Retina (tissue), 1 donor: ENCODE data around the gene CDH1.
"Not testable (repeated sequence)": the region's sequence is repeated elsewhere in the genome, so short reads cannot be mapped to it uniquely, and the experiment has no call there.

Experiments used
- DNase-seq: peaks from one replicate; pipeline ENCODE4 v3.0.0-alpha.2; 2016

The CDH1 gene

DNA sequence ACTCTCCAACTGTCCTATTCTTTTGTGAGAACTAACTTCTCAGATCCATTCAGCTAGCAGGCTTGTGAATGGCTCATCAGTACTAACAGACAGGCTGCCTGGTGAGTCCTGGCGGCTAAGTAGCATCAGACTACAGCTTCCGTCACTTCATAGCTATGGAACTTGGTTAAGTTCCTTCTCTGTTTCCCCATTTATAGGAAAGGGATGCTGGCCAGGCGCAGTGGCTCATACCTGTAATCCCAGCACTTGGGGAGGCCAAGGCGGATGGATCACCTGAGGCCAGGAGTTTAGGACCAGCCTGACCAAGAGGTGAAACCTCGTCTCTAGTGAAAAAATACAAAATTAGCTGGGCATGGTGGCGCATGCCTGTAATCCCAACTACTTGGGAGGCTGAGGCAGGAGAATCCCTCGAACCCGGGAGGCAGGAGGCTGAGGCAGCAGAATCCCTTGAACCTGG, 56.3 kb downstream of the CDH1 start:
- no peak for DNase-seq

GRCh38 chr16:68798398-68798797, 61.3 kb downstream of the CDH1 start:
- DNase-seq = no peak

DNA sequence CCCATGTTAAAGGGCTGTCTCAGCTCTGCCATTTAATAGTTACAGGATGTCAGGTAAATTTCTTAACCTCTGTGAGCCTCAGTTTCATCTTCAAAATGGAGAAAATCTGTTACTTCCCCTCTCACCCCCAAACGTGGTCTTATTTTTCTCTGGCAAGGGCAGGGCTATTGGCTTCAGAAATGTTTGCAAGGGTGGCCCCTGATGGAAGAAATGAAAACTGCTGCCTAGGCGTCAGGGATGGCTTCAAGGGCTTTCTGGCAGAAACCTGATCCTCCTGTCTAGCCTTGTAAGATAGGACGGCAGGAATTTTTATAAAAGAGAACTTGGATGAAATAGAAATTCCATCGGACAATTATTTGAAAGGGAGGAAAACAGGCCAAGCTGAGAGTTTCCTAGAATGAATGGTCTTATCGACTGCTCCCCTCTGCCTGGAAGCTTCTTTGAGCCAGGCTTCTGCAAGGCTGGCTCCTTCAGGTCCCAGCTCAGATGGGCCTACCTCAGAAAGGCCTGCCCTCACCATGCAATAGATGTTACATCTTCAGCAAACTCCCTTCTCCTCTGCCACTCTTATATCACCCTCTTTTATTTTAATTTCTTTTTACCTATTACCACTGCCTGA, 63.3 kb downstream of the CDH1 start:
- DNase-seq = peak; percentile 77

DNA sequence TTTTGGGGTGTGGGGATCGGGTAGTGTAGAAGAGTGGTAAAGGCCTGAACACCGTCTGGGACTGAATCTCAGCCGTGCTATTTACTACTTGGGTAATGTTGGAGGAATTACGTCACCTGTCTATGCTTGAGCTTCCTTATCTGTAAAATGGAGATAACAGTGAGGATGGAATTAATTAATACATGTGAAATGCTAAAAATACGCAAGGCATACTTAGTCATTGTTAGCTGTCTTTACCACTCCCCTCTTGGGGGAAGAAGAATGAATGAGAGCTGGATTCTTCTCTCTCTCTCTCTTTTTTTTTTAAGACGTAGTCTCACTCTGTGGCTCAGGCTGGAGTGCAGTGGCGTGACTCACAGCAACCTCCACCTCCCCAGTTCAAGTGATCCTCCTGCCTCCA, 65.1 kb downstream of the CDH1 start:
- no peak for DNase-seq

DNA sequence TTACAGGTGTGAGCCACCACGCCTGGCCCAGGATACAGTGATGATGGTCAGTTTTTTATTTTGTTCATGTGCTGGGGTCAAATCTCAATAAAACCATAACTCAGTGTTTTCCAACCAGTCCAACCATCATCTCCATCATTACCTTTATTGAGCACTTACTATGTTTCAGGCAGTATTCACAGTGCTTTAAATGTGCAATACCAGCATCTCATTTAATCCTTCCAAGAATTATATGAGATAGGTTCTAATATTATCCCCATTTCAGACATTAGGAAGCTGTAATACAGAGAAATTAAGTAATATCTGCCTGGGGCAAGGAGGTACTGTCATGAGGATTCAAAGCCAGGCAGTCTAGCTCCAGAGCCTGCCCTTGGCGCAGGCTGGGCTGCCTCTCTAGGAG, 69.3 kb downstream of the CDH1 start:
- DNase-seq = no peak

- no peak for DNase-seq
Measured at GRCh38 chr16:68806981-68807380, 69.9 kb downstream of the CDH1 start.

- no peak for DNase-seq
Measured at GRCh38 chr16:68814516-68814915, 77.4 kb downstream of the CDH1 start.

GRCh38 chr16:68823401-68824135, 86.5 kb downstream of the CDH1 start:
- no peak for DNase-seq

- DNase-seq = no peak
Measured at GRCh38 chr16:68825427-68825826, 88.3 kb downstream of the CDH1 start.

DNA sequence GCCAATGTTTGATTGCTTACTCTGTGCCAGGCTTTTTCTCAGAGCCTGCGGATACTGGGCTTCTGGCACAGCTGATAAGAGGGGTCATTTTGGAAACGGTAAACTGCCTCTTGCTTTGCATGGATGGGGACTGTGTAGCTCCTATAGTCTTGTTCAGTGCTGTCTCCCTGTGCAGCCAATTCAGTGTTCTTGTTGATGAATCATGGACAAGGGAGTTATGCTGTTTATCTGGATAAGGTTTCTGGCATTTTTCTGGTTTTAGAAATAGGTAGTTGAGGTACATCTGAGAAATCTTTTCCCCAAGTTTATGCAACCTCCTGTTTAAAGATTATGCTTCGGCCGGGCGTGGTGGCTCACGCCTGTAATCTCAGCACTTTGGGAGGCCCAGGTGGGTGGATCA, 89.6 kb downstream of the CDH1 start:
- no peak for DNase-seq

GRCh38 chr16:68833251-68833650, 96.2 kb downstream of the CDH1 start:
- no peak for DNase-seq

DNA sequence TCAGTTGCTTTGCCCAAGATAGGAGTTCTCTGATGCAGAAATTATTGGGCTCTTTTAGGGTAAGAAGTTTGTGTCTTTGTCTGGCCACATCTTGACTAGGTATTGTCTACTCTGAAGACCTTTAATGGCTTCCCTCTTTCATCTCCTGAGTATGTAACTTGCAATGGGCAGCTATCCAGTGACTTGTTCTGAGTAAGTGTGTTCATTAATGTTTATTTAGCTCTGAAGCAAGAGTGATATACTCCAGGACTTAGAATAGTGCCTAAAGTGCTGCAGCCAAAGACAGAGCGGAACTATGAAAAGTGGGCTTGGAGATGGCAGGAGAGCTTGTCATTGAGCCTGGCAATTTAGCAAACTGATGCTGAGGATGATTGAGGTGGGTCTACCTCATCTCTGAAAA, 97.5 kb downstream of the CDH1 start:
- DNase-seq = no peak

DNA sequence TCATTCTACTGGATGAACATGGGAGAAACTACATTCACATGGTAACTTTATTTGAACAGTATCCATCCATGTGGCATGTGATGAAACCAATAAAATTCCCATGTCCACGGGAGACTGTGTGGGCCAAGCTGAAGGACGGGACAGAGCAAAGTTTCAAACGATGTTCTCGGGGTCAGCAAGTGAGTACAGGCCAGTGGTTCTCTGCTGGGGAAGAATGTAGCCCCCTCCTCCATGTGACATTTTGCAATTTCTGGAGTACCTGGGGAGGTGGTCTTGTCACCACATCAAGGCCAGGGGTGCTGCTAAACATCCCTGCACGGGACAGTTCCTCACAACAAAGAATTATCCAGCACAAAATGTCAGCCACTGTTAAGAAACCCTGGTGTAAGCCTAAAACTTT, 98.9 kb downstream of the CDH1 start:
- no peak for DNase-seq

- DNase-seq = no peak
Measured at GRCh38 chr16:68839831-68840230, 102.7 kb downstream of the CDH1 start.

DNA sequence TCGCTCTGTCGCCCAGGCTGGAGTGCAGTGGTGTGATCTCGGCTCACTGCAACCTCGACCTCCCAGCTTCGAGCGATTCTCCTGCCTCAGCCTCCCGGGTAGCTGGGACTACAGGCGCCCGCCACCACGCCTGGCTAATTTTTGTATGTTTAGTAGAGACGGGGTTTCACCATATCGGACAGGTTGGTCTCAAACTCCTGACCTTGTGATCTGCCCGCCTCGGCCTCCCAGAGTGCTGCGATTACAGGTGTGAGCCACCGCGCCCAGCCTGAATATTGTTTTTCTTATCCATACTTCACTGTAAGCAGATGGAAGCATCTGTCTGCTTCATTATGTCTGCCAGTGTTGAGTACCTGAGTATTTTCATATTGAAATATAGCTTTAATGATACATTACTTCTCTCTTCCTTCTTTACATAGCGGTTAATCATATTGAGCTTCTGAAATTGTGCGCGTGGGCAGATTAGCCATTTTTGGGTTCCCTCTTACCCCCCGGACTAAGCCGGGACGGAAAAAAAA, 105.9 kb downstream of the CDH1 start:
- not testable (repeated sequence) for DNase-seq

DNA sequence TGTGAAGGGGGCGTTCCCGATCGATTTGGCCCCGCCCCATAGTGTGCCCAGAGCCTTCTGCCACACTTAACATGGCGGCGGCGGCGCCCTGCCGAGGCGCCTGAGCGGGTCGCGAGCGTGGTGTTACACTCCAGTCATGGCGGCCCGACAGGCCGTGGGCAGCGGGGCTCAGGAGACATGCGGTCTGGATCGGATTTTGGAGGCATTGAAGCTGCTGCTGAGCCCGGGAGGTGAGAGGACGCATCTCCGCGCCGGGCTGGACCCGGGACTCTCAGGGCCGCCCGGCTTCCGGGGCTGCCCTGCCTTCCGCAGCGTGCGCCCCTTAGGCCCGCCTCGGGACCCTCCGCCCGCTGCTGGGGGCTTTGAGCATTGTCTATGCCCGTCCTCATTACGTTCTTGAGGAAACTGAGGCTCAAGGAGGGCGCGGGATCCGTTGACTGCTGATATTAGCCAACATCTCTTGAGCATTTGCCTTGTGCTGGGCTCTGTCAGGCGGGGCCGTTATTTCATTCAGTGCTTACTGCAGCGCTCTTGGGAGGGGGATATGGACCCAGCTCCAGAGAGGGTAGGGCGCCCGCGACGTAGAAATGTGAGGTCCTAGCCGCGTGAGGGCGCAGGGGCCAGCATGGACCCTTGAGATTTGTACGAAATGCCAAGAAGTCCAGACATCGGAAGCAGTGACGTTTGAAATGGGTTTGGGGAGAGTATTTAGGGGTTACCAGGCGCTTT, 106.6 kb downstream of the CDH1 start, which contains the start of gene TANGO6:
Gene TANGO6 (plus strand): TSS at position 50 of the 729 bp plus-strand sequence. CDS start 87 bp downstream, at position 137.
- DNase-seq = peak; percentile 98

- no peak for DNase-seq
Measured at GRCh38 chr16:68844211-68844564, 107.1 kb downstream of the CDH1 start.

GRCh38 chr16:68848786-68849185, 111.7 kb downstream of the CDH1 start:
- DNase-seq = no peak

DNA sequence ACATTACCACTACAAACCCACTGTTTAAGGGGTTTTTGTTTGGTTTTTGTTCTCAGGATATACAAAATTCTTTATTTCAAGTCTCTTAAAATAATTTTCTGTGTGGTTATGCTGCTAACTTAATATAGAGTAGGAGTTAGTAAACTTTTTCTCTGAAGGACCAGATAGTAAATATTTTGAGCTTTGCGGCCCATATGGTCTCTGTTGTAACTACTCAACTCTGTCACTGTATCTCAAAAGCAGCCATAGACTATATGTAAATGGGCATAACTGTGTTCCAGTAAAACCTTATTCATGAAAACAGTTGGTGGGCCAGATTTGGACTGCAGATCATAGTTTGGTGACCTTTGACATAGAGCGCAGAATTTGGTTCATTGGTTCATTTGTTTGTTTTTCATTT, 113.4 kb downstream of the CDH1 start:
- DNase-seq = no peak

DNA sequence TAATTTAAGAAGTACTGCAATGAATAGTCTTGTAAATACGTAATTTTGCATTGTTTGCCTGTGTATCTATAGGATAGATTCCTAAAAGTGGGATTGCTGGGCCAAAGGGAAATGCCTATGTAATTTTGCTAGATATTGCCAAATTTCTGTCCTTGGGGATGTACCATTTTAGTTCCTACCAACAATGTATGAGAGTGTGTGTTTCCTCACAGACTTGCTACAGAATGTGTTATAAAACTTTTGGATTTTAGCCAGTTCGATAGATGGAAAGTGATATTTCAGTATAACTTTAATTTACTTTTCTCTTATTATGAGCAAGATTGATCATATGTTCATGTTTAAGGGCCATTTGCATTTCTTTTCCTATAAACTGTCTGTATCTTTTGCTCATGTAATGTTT, 114.5 kb downstream of the CDH1 start:
- DNase-seq = no peak

DNA sequence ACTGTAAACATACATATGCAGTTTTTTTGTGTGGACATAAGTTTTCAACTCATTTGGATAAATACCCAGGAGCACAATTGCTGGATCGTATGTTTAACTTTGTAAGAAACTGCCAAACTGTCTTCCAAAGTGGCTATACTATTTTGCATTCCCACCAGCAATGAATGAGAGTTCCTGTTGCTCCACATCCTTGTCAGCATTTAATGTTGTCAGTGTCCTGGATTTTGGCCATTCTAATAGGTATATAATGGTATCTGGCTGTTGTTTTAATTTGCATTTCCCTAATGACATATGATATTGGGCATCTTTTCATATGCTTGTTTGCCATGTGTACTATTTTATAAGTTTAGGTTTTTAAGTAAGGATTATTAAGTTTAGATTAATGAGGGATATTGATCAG, 120.4 kb downstream of the CDH1 start:
- no peak for DNase-seq

GRCh38 chr16:68859828-68860227, 122.7 kb downstream of the CDH1 start:
- DNase-seq = no peak

DNA sequence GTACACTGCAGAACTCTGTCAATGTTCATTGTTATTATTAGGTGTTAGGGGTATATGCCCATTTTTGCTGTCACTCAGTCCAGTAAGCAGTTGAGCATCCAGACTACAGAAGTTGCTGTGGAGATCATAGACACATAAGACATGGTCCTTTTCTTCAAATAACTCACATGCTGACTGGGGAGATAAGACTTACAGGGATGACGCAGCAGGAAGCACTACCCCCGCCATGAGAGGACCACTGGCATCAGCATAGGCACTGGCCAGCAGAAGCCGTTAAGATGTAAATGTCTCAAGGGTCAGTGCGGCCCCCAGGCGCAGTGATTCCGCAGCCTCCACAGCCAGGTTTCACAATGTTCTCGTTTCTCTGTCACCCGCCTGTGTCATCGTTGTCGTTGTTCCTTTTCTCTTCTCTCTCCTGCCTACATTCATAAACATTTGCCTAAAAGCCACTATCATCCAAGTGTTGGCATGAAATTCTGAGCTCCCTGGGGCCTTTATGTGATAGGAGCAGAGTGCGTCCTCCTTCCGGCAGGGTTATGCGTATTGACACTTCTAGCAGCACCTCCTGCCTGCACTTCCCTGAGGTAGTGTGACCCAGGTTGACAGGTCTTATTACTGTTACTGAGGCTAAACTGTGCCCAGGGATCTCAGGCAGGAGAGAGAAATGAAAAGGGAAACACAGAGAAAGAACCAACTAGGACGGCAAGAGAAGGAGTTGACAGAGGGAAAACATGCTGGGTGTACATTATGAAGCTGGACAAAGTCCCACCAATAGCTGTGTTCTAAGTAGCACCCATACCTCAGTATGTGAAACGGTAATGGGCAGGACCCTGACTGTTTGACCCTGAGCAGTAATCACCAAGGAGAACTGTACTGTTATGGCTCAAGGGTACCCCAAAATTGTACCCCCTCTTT, 124.1 kb downstream of the CDH1 start:
- DNase-seq = peak; percentile 39
